Gastrocnemius medialis (tissue), 4 donors: Measurements from ENCODE around the gene CBR1. TPM values are rescaled to one million over a fixed set of nuclear protein-coding genes. Genes with fewer than 3 reads are reported as not detected.

Experiments
- ATAC-seq, 2 donors: fragments of 150-250 bp; one replicate each; pipeline ENCODE4 v1.9.1; 2016
- DNase-seq, 2 donors: peaks; one replicate each; pipeline ENCODE4 v3.0.0-alpha.2; 2019
- H3K27ac ChIP-seq, 4 donors: fragments of 200-600 bp; sonication (generic); 1 replicate in 1 of 4; 2 replicates in 3 of 4; pipeline ENCODE4 v1.5.1; 2016 to 2018; ENCODE audit warnings: mild to moderate bottlenecking in 2 of 4, moderate library complexity in 1 of 4
- H3K27me3 ChIP-seq, 3 donors: fragments of 200-600 bp; sonication (generic) in 2 of 3; 1 replicate in 1 of 3; 2 replicates in 2 of 3; pipeline versions ENCODE4 v1.5.1 to v1.6.0; 2016 to 2019; ENCODE audit warnings: mild to moderate bottlenecking in 1 of 3, moderate library complexity in 1 of 3
- H3K36me3 ChIP-seq, 2 donors: fragments of 200-600 bp; sonication (generic) in 1 of 2; one replicate each; pipeline ENCODE4 v1.5.1; 2017 to 2018
- H3K4me1 ChIP-seq, 2 donors: fragments of 200-600 bp; sonication (generic) in 1 of 2; one replicate each; pipeline ENCODE4 v1.5.1; 2016 to 2017; ENCODE audit warnings: mild to moderate bottlenecking in 2 of 2
- H3K4me3 ChIP-seq, 4 donors: fragments of 200-600 bp; sonication (generic) in 3 of 4; 1 replicate in 1 of 4; 2 replicates in 3 of 4; pipeline ENCODE4 v1.5.1; 2016 to 2019; ENCODE audit warnings: mild to moderate bottlenecking in 2 of 4
- H3K9me3 ChIP-seq, 3 donors: fragments of 200-600 bp; sonication (generic) in 2 of 3; 1 replicate in 1 of 3; 2 replicates in 2 of 3; pipeline ENCODE4 v1.5.1; 2016 to 2019
- POLR2A ChIP-seq, 2 donors: fragments of 450-650 bp; IDR thresholded peaks; one replicate each; pipeline ENCODE4 v1.6.1; 2017; ENCODE audit warnings: antibody characterized with exemption in 2 of 2, mild to moderate bottlenecking in 2 of 2, moderate library complexity in 2 of 2
- in situ Hi-C, 4 donors: fragments of 200-750 bp; cut with MboI; loops; one replicate each; pipeline versions ENCODE4 v1.15.0 to v1.8.0; 2017; ENCODE audit warnings: low sequenced_read_pairs in 4 of 4
- intact Hi-C: fragments of 100-400 bp; cut with DNase I; formaldehyde crosslinking; loops from one replicate; pipeline ENCODE4 v1.15.1; 2023; ENCODE audit warnings: low total_unique reads
- total RNA-seq, 4 donors: library from RNA; depleted of rRNA; stranded (reverse); fragments of >200 nt; gene quantifications; one replicate each; pipeline versions ENCODE4 v1.1.0 to v1.2.3, GENCODE V29; 2016
- TF ChIP-seq, protein P1 (sequence below), 5 experiments: fragments of 450-650 bp in 3 of 5; fragments of 200-600 bp in 2 of 5; sonication (generic) in 2 of 5; IDR thresholded peaks in 4 of 5; conservative IDR thresholded peaks in 1 of 5; 1 replicate in 4 of 5; 2 replicates in 1 of 5; pipeline ENCODE4 v1.5.1; 2016 to 2019; ENCODE audit warnings: antibody characterized with exemption in 5 of 5, mild to moderate bottlenecking in 3 of 5, moderate library complexity in 3 of 5

The CBR1 gene
- total RNA-seq, 4 donors from 2014 or later: 44.8 to 73.9 (median 66.4) TPM

DNA sequence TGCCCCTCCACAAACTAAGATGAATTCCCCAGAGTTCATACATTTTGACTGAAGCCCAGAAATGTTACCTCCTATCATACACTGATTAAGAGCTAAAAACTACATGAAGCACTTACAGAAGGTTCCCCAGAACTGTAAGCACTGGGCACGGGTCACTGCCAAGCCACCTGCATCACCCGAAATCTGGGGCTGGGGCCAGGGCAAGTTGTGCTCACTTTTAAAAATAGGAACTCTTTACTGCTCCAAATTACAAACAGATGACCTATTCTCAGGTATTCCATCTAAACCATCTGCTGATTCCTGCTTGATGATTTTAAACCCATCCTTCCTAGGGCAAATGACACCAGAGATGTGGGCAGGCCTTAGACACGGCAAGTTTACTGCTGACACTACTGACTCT lies 14.3 kb upstream of the CBR1 start:
- Histone ChIP-seq H3K36me3 (peaks cover 0 to 52% of the 10 kb centered on the region in 2 donors), H3K4me3 (no peak overlapping the region), H3K27me3 (no peaks in the 10 kb centered on the region), H3K27ac (peak overlapping the region; percentile 4 to 56 (median 26)), H3K4me1 (peaks cover 22 to 34% of the 10 kb centered on the region in 2 donors), H3K9me3 (no peaks in the 10 kb centered on the region)
- in situ Hi-C loops: no loop called here
- intact Hi-C loops: no loop called here
- TF ChIP-seq POLR2A (IDR thresholded peaks at IDR 0.05): no peak
- TF ChIP-seq, protein P1, sequence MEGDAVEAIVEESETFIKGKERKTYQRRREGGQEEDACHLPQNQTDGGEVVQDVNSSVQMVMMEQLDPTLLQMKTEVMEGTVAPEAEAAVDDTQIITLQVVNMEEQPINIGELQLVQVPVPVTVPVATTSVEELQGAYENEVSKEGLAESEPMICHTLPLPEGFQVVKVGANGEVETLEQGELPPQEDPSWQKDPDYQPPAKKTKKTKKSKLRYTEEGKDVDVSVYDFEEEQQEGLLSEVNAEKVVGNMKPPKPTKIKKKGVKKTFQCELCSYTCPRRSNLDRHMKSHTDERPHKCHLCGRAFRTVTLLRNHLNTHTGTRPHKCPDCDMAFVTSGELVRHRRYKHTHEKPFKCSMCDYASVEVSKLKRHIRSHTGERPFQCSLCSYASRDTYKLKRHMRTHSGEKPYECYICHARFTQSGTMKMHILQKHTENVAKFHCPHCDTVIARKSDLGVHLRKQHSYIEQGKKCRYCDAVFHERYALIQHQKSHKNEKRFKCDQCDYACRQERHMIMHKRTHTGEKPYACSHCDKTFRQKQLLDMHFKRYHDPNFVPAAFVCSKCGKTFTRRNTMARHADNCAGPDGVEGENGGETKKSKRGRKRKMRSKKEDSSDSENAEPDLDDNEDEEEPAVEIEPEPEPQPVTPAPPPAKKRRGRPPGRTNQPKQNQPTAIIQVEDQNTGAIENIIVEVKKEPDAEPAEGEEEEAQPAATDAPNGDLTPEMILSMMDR (IDR thresholded peaks at IDR 0.05 in 4 of 5, conservative IDR thresholded peaks at IDR 0.05 in 1 of 5): no peak
- ATAC-seq: peak; percentile 21 to 47
- DNase-seq: peak; percentile 48 to 70

DNA sequence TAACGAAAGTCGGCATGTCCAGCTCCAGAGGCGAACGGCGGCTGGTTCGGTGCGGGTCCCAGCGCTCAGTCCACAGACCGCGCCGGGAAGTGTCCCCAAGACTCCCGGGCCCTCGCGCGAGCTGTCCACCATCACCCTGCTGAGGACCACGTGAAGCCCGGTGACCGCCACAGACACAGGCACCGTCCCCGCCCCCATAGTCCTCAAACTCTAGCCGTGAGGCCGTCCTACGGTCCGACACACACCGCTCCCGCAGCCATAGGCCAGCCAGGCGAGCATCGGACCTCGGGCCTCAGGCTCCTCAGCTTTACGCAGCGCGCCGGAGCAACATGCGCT lies 10.0 kb upstream of the CBR1 start:
- peak; percentile 6 to 40 for DNase-seq
- H3K9me3 ChIP-seq: no peaks in the 10 kb centered on the region
- H3K27ac ChIP-seq: peak overlapping the region; percentile 89 to 95 (median 94)
- ATAC-seq: peak; percentile 26 to 39
- H3K27me3 ChIP-seq: no peaks in the 10 kb centered on the region
- H3K4me1 ChIP-seq: peaks cover 22 to 26% of the 10 kb centered on the region in 2 donors
- H3K36me3 ChIP-seq: peaks cover 0 to 25% of the 10 kb centered on the region in 2 donors
- intact Hi-C loops: loop anchor here (1.0 to 10.0 kb wide), 2 partner anchors 143 to 1445 kb away; partner anchors contain the start of gene RCAN1
- TF ChIP-seq, protein P1 (IDR thresholded peaks at IDR 0.05 in 4 of 5, conservative IDR thresholded peaks at IDR 0.05 in 1 of 5): no peak
- no peak for TF ChIP-seq POLR2A (IDR thresholded peaks at IDR 0.05)
- in situ Hi-C loops: no loop called here
- H3K4me3 ChIP-seq: peak overlapping the region; percentile 74 to 95 (median 86)

DNA sequence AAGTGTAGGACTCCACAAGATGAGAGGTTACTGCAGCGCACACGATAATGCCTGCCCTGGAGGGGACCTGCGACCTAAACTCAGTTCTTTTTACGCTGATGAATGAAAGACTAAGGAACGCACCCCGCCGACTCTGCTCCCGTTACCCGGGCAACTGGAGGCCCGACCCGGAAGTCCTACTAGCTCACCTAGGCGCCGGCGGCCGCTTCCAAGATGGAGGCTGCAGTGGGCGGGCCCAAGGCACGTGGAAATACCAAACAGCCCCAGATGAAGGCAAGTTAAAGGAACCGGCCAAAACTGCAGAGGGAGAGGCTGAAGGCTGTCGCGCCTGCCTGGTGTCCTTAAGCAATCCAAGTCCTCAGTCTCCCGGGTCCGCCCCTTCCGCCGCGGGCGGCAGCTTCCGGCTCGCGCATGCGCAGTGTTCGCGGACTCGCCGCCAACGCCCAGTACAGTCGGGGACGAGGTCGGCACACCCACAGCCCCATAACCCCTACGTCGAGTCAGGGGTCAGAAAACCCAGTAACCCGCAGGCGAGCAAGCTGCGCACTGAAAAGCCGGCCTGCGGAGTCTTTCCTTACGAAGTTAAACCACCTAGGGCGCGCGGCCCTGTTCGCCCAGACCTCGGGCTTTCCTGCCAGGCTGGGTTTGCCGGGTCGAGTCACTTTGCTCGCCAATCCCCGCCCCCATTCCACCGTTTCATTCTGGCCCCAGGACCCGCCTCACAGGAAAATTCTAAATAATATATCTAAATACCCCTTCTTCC lies 9.5 kb upstream of the CBR1 start, which contains the start of gene SETD4:
Gene SETD4 (minus strand): TSS at position 368 of the 763 bp plus-strand sequence. CDS start 1,638 bp downstream, outside the sequence.
- Histone ChIP-seq H3K4me1 (peaks cover 22 to 24% of the 10 kb centered on the region in 2 donors), H3K9me3 (no peaks in the 10 kb centered on the region), H3K4me3 (peak within 1 kb of the TSS; percentile 74 to 95 (median 86)), H3K27ac (peak within 1 kb of the TSS; percentile 89 to 95 (median 94)), H3K36me3 (peaks cover 0 to 25% of the 10 kb centered on the region in 2 donors), H3K27me3 (no peaks in the 10 kb centered on the region)
- DNase-seq (peak; percentile 80 to 89), ATAC-seq (peak; percentile 94)
- intact Hi-C loops (loop anchor here (1.0 to 10.0 kb wide), 2 partner anchors 142 to 1446 kb away; partner anchors contain the start of gene RCAN1), in situ Hi-C loops (no loop called here)
- TF ChIP-seq, protein P1 (IDR thresholded peaks at IDR 0.05 in 4 of 5, conservative IDR thresholded peaks at IDR 0.05 in 1 of 5): no peak
- TF ChIP-seq POLR2A (IDR thresholded peaks at IDR 0.05): peak; percentile 71 to 77

DNA sequence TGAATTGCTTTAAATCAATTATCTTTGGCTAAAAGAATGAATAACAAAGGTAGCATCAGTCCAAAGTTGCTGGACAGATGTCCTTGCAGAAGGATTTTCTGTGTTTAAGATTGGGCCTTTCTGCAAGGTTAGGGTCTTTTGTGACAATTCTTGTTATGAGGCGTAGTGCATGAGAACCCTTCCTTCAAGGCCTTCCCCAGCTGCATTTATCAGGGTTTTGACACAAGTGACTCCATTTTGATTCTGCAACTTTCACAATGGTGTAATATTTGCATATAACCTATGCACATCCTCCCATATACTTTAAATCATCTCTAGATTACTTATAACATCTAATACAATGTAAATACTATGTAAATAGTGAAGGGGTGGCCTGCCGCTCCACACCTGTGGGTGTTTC lies 8.4 kb upstream of the CBR1 start:
- no peaks in the 10 kb centered on the region for H3K27me3 ChIP-seq
- intact Hi-C loops (loop anchor here (10.0 kb wide), 1 partner anchor 1447 kb away; the partner anchor contains the start of gene RCAN1), in situ Hi-C loops (no loop called here)
- DNase-seq (no peak), ATAC-seq (no peak)
- no peak overlapping the region for H3K4me3 ChIP-seq
- H3K36me3 ChIP-seq: peaks cover 0 to 19% of the 10 kb centered on the region in 2 donors
- H3K27ac ChIP-seq: no peak overlapping the region
- no peak for TF ChIP-seq POLR2A (IDR thresholded peaks at IDR 0.05)
- no peaks in the 10 kb centered on the region for H3K9me3 ChIP-seq
- H3K4me1 ChIP-seq: peaks cover 12 to 15% of the 10 kb centered on the region in 2 donors

DNA sequence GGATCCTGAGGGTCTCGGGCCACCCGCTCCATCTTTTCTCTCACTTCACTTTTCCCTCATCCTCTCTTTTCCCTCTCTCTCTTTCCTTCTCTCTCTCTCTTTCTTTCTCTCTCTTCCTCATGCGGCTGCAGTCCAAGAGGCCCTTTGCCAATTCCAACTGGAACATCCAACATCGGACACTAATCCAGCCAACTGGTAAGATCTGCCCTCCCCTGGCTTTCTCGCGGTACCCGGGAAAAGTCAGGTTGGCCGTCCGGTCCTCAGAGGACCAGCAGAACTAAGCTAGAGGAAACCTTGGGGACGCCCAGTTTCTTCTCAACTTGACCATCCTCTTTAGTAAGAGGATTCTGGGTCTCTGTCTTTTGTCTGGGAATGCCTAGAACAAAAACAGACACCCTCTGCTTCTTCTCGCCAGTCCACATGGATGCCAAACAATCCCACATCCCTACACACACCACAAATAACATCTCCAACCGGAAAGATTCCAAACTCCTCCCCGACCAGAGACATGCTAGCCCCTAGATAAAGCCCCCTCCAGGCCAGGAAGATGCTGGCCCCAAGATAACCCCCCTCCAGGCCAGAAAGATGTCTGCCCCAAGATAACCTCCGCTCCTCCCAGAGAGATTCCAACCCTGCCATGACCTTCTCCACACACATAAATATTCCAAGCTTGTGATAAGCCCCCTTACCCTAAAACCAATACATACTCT lies 6.3 kb upstream of the CBR1 start:
- peaks cover 0 to under 1% of the 10 kb centered on the region in 2 donors for H3K36me3 ChIP-seq
- no peak for TF ChIP-seq POLR2A (IDR thresholded peaks at IDR 0.05)
- TF ChIP-seq, protein P1 (IDR thresholded peaks at IDR 0.05 in 4 of 5, conservative IDR thresholded peaks at IDR 0.05 in 1 of 5): no peak
- peaks cover 10 to 15% of the 10 kb centered on the region in 2 donors for H3K4me1 ChIP-seq
- no peaks in the 10 kb centered on the region for H3K27me3 ChIP-seq
- intact Hi-C loops: loop anchor here (10.0 kb wide), 1 partner anchor 1449 kb away; the partner anchor contains the start of gene RCAN1
- H3K9me3 ChIP-seq: no peaks in the 10 kb centered on the region
- H3K4me3 ChIP-seq: no peak overlapping the region
- no peak for ATAC-seq
- no peak for DNase-seq
- H3K27ac ChIP-seq: no peak overlapping the region
- in situ Hi-C loops: no loop called here
